ENCODE measurements around the gene SNX6.

The SNX6 gene

DNA sequence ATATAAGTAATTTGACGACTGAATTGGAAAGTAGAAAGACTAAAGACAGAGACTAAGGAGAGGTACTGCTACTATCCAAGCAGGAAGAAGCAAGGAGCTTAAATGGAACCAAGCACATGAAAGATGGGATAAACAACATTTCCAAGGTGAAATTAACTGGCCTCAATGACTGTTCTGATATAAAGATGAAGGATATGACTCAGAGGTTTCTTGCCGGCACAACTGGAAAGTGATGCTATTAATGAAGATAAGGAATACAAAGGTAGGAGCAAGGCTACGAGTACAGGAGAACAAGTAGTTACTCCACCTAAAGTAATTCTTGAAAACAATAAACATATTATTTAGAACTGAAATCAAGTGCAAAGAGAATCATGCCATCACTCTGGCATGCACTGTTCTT is 6.4 kb downstream of the SNX6 start:
- TF ChIP-seq, protein P1, sequence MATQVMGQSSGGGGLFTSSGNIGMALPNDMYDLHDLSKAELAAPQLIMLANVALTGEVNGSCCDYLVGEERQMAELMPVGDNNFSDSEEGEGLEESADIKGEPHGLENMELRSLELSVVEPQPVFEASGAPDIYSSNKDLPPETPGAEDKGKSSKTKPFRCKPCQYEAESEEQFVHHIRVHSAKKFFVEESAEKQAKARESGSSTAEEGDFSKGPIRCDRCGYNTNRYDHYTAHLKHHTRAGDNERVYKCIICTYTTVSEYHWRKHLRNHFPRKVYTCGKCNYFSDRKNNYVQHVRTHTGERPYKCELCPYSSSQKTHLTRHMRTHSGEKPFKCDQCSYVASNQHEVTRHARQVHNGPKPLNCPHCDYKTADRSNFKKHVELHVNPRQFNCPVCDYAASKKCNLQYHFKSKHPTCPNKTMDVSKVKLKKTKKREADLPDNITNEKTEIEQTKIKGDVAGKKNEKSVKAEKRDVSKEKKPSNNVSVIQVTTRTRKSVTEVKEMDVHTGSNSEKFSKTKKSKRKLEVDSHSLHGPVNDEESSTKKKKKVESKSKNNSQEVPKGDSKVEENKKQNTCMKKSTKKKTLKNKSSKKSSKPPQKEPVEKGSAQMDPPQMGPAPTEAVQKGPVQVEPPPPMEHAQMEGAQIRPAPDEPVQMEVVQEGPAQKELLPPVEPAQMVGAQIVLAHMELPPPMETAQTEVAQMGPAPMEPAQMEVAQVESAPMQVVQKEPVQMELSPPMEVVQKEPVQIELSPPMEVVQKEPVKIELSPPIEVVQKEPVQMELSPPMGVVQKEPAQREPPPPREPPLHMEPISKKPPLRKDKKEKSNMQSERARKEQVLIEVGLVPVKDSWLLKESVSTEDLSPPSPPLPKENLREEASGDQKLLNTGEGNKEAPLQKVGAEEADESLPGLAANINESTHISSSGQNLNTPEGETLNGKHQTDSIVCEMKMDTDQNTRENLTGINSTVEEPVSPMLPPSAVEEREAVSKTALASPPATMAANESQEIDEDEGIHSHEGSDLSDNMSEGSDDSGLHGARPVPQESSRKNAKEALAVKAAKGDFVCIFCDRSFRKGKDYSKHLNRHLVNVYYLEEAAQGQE (IDR thresholded peaks at IDR 0.05; ENCODE audit: insufficient read depth in 1 of 2, low read depth in 2 of 2, low read length in 2 of 2): no peak
- TF ChIP-seq POLR2AphosphoS5 (IDR thresholded peaks at IDR 0.05; ENCODE audit: low read depth, low read length): no peak
- TF ChIP-seq FOXP2 (optimal IDR thresholded peaks at IDR 0.05; ENCODE audit: borderline replicate concordance, extremely low read depth, extremely low read length, insufficient read depth): no peak
- no peak for TF ChIP-seq TAF1 (IDR thresholded peaks at IDR 0.05; ENCODE audit: borderline replicate concordance, insufficient read depth, low read length)
- TF ChIP-seq SIN3A (IDR thresholded peaks at IDR 0.05; ENCODE audit: borderline replicate concordance, insufficient read depth, low read length): no peak

DNA sequence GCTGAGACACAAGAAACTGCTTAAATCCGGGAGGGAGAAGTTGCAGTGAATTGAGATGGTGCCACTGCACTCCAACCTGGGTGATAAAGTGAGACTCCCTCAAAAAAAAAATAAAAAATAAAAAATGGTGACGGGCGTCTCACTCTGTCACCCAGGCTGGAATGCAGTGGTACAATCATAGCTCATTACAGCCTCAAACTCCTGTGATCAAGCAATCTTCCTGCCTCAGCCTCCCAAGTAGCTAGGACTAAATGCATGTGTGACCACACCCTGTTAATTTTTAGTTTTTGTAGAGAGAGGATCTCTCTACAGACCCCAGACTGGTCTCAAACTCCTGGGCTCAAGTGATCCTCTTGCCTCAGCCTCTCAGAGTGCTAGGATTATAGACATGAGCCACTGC is 9.1 kb downstream of the SNX6 start:
- TF ChIP-seq, protein P1 (IDR thresholded peaks at IDR 0.05; ENCODE audit: insufficient read depth in 1 of 2, low read depth in 2 of 2, low read length in 2 of 2): no peak
- TF ChIP-seq SIN3A (IDR thresholded peaks at IDR 0.05; ENCODE audit: borderline replicate concordance, insufficient read depth, low read length): no peak
- TF ChIP-seq FOXP2 (optimal IDR thresholded peaks at IDR 0.05; ENCODE audit: borderline replicate concordance, extremely low read depth, extremely low read length, insufficient read depth): no peak
- TF ChIP-seq POLR2AphosphoS5 (IDR thresholded peaks at IDR 0.05; ENCODE audit: low read depth, low read length): no peak
- TF ChIP-seq TAF1 (IDR thresholded peaks at IDR 0.05; ENCODE audit: borderline replicate concordance, insufficient read depth, low read length): no peak

DNA sequence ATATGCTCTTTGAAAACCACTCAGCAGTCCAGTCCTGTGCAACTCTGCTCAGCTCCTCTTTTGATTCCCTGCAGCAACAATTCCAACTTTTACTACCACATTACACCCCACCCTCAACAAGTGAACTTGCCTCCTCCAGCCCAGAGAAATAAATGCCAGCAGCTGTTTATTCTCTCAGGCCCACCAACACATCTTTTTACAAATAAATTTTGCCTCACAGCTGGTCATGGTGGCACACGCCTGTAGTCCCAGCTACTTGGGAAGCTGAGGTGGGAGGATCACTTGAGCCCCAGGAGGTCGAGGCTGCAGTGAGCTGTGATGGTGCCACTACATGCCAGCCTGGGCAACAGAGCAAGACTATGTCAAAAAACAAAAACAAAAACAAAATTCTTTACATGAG is 9.8 kb downstream of the SNX6 start:
- TF ChIP-seq FOXP2 (optimal IDR thresholded peaks at IDR 0.05; ENCODE audit: borderline replicate concordance, extremely low read depth, extremely low read length, insufficient read depth): no peak
- TF ChIP-seq, protein P1 (IDR thresholded peaks at IDR 0.05; ENCODE audit: insufficient read depth in 1 of 2, low read depth in 2 of 2, low read length in 2 of 2): no peak
- no peak for TF ChIP-seq POLR2AphosphoS5 (IDR thresholded peaks at IDR 0.05; ENCODE audit: low read depth, low read length)
- no peak for TF ChIP-seq TAF1 (IDR thresholded peaks at IDR 0.05; ENCODE audit: borderline replicate concordance, insufficient read depth, low read length)
- no peak for TF ChIP-seq SIN3A (IDR thresholded peaks at IDR 0.05; ENCODE audit: borderline replicate concordance, insufficient read depth, low read length)

DNA sequence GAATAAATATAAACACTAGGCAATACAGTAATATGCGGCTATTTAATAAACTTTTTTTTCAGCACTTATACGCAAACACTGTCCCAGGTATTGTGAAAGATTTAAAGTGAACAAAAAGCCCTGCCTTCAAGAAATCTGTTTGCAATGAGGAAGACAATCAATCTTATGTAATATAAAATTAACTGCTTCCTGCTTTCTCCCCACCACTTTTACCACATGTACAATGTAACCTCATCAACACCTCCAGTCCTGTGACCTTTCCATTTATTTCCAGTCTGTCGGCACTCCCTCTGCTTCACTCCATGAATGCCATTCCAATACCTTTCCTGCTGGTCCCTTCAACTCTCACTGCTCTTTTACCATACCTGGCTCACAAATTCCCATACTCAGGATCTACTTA is 10.5 kb downstream of the SNX6 start:
- no peak for TF ChIP-seq TAF1 (IDR thresholded peaks at IDR 0.05; ENCODE audit: borderline replicate concordance, insufficient read depth, low read length)
- TF ChIP-seq POLR2AphosphoS5 (IDR thresholded peaks at IDR 0.05; ENCODE audit: low read depth, low read length): no peak
- no peak for TF ChIP-seq SIN3A (IDR thresholded peaks at IDR 0.05; ENCODE audit: borderline replicate concordance, insufficient read depth, low read length)
- no peak for TF ChIP-seq FOXP2 (optimal IDR thresholded peaks at IDR 0.05; ENCODE audit: borderline replicate concordance, extremely low read depth, extremely low read length, insufficient read depth)
- TF ChIP-seq, protein P1 (IDR thresholded peaks at IDR 0.05; ENCODE audit: insufficient read depth in 1 of 2, low read depth in 2 of 2, low read length in 2 of 2): no peak

DNA sequence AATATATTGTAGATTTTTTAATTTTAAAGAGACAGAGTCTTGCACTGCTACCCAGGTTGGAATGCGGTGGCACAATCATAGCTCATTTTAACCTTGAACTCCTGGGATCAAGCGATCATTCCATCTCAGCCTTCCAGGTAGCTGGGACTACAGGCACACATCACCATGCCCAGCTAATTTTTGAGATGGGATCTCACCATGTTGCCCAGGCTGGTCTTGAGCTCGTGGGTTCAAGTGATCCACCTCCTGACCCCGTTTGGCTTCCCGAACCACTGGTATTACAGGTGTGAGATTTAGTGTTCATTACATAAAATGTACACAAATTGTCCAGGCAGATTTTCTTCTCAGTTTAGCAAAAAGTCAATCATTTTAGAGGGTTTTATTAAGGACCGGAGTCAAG is 13.6 kb downstream of the SNX6 start:
- TF ChIP-seq POLR2AphosphoS5 (IDR thresholded peaks at IDR 0.05; ENCODE audit: low read depth, low read length) (no peak), FOXP2 (optimal IDR thresholded peaks at IDR 0.05; ENCODE audit: borderline replicate concordance, extremely low read depth, extremely low read length, insufficient read depth) (no peak), TAF1 (IDR thresholded peaks at IDR 0.05; ENCODE audit: borderline replicate concordance, insufficient read depth, low read length) (no peak), SIN3A (IDR thresholded peaks at IDR 0.05; ENCODE audit: borderline replicate concordance, insufficient read depth, low read length) (no peak)
- TF ChIP-seq, protein P1 (IDR thresholded peaks at IDR 0.05; ENCODE audit: insufficient read depth in 1 of 2, low read depth in 2 of 2, low read length in 2 of 2): no peak

Data from PFSK-1 (cell line).